HG03159 (cell line): ENCODE data around the gene RORC.
"Not testable (repeated sequence)": the region's sequence is repeated elsewhere in the genome, so short reads cannot be mapped to it uniquely, and the experiment has no call there.

ENCODE experiments used
- ATAC-seq: cut with Tn5 transposase; IDR thresholded peaks from one replicate; pipeline ENCODE4 v1.9.1; 2021; ENCODE audit warnings: mild to moderate bottlenecking, moderate library complexity; ENCODE audit not compliant: unreplicated experiment

RORC gene

GRCh38 chr1:151809290-151809984 lies 22.2 kb downstream of the RORC start:
- no peak for ATAC-seq

- ATAC-seq = no peak
Measured at GRCh38 chr1:151807766-151808165, 23.8 kb downstream of the RORC start.

DNA sequence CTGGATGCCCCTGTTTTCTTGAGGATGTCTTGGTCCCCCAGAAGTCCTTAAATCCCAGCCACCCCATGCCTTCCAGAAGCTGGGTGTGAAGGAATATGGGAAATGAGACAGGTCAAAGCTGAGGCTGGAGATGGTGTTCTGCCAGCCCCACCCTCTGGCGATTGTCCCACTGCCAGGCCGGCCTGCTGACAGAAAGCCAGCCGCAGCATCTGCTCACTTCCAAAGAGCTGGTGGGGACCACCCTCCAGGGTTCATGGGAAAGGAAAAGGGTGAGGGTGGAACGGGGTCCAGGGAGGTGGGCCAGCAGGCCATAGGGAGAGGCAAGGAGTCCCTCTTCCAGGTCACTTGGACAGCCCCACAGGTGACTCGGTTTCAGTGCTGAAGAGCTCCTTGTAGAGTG lies 24.5 kb downstream of the RORC start:
- no peak for ATAC-seq

DNA sequence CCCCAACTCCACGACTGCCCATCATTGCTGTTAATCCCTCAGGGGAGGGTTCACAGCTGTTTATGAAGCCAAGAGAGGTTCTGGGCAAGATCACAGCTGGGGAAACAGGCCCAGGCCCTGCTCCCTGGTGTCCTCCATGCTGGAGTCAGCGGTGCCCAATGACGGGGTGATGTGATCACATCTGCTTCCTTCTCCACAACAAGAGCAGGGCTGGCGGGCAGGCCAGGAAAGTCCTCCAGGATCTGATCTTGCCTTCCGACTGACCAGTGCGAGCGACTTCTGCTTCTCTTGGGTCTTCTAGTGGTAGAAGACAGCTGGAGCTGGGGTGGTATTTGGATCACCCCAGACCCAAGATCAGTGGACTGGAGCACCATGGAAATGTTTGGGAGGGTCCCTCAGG lies 25.4 kb downstream of the RORC start:
- no peak for ATAC-seq

GRCh38 chr1:151805066-151805820 lies 26.4 kb downstream of the RORC start, which contains the start of gene LINGO4:
TSS of gene LINGO4 (minus strand) at chr1:151805419. CDS start at chr1:151802704, 2,715 bp downstream.
- ATAC-seq = no peak

DNA sequence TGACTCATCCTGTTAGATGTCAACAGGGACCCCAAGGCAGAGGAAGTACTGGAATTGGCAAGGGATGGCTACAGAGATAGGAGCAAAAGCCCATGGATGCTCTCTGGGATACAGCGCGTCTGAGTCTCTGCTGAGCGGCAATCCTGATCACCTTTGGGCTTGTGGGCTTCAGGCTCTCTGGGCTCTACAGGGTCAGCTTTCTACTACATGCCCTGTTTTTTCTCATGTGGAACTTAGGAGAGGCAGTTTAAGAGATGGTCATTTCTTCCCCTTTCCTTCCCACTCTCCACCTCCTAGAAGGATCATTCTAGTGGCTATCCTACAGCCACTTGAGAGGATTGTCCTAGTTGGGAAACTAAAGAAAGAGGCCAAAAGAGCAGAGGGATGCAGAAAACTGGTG lies 27.7 kb downstream of the RORC start:
- ATAC-seq = no peak

DNA sequence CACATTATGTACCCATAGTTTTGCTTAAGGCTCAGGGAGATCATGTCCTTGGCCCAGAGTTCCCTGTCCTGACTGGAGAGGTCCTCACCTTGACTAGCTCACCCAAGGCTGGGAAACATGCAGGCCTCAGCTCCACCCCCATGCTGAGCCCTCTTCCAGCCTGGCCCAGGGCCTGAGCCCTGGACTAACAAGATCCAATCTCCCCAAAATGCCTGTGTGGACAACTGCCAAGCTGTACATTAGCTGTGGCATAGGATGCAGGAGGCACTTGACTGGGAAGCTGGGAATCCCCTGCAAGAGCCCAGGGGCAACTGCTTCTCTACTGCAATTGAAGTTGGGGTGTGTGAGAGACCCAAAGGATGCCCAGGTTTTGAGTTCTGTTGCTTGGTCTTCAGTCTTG lies 28.4 kb downstream of the RORC start:
- no peak for ATAC-seq

DNA sequence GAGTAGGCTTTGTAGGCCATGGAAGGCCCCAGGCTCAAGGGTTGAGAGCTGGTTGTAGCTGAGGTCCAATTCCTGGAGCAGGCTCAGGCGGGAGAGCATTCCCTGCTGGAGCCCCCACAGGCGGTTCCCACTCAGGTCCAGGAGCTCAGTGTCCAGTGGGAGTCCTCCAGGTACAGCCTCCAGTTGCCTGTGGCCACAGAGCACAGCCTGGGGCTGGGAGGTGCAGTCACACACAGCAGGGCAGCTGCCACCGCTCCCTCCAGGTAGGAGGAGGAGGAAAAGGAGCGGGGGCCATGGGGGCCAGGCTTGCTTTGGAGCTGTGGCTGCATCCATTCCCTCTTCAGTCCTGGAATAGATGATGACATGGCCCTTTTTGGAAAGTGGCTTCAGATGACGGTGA lies 29.2 kb downstream of the RORC start:
- ATAC-seq = no peak

GRCh38 chr1:151801846-151802245 lies 29.8 kb downstream of the RORC start:
- ATAC-seq = no peak

- no peak for ATAC-seq
Measured at GRCh38 chr1:151801310-151801820, 30.2 kb downstream of the RORC start.

DNA sequence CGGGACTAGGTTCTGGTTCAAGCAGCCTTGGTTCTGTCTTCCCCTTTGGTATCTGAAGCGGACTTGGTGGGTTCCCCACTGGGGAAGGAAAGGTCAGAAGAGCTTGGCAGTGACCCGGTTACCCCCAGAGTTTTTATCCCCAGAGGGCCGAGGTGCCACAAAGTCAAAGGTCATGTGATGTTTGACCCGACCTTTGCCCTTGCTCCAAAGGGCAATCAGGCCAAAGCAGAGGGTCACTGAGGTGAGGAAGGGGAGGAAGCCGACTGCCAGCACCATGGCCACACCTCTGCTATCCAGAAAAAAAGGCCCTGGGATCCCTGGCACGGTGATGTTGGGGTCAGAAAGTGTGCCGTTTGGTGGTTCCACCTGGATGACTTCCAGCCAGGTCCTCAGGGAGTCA lies 30.8 kb downstream of the RORC start:
- ATAC-seq = no peak

DNA sequence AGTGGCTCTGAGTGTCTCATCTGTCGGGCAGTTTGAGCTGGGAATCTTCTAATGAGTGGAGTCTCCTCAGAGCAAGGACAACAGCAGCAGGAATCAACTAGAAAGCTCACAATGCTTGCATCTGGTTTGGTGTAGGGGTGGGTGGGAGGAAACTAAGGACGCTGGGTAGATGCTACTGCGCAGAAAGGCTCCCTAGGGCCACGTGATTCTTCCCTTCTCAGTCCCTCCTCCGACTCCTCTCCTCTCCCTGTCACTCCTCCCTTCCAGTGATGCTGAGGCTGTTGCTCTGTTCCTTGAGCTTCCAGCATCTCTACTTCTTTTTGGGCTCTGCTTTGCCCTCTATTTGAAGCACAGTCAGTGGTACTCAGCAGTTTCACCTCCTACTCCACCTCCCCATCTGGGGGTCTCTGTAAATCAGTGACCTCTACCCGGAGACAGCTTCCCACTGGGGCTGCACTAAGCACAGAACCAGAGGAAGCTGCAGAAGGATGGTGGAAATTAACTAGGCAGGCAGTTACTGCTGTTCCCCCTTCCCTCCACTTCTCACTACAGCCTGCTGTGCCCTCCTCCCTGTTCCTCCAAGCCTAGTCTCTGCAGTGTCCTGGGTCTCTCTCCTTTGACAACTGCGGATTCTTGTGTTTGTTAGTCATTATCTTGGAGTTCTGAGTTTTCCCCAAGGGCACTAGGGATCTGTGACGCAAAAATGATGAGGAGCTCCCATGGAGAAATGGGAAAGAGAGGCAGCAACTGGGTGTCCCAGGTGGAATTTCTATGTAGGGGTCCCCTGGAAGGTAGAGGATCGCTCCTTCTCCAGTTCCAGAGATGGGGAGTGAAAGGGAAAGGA lies 32.2 kb downstream of the RORC start:
- no peak for ATAC-seq

- no peak for ATAC-seq
Measured at GRCh38 chr1:151798571-151798970, 33.0 kb downstream of the RORC start.

GRCh38 chr1:151790940-151791651 lies 40.5 kb downstream of the RORC start:
- no peak for ATAC-seq

DNA sequence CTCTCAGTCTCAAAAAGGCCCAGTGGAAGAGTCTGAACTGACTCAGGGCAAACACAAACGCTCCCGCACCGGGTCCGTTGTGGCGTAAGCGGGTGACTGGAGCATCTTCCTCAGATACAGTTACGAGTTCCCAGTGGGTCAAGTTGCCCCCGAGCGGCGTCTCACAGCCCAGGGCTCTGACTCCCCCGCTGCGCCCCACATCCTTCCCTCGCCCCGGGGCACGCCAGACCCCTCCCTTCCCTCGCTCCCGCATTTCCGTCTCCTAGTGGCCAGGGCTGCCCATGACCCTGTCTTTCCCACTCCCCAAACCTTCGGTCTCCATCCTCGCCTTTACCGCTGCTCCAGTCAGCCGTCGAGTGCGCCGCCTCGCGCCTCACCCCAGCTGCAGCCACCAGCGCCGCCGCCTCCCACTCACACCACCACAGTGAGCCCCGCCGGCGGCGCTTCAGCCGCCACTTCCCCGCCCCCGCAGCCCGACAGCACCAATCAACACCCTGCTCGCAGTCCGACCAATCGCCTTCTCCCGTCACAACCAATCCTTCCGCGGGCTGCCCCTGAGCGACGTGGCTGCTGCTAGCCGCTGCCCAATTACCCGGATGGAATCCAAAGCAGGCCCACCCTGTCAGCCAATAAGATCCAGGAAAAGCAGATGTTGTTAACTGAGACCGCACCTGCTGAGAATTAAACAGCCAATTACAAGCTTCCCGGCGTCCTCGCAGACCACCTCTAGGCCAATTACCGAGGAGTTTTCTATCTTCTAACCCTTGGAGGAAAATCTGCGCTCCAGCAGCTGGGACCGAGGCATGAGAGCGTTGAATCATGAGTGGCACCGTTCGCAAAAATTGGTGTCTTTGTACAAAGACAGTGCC lies 41.3 kb downstream of the RORC start, which contains the start of gene TDRKH:
TSS of gene TDRKH (minus strand) at position 430 of the 869 bp plus-strand sequence. CDS start 7,478 bp downstream, outside the sequence.
- ATAC-seq = peak; percentile 95

DNA sequence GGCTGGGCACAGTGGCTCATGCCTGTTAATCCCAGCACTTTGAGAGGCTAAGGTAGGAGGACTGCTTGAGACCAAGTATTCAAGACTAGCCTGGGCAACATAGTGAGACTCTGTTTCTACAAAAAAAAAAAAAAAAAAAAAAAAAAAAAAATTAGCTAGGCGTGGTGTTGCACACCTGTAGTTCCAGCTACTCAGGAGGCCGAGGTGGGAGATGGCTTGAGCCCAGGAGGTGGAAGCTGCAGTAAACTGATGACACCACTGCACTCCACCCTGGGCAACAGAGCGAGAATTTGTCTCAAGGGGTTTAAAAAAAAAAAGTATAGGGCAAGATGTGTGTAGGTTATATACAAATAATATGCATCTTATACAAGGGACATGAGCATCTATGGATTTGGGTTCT lies 43.9 kb downstream of the RORC start:
- no peak for ATAC-seq

- no peak for ATAC-seq
Measured at GRCh38 chr1:151783796-151784195, 47.8 kb downstream of the RORC start.

GRCh38 chr1:151782741-151783140 lies 48.9 kb downstream of the RORC start:
- no peak for ATAC-seq

GRCh38 chr1:151782026-151782425 lies 49.6 kb downstream of the RORC start:
- ATAC-seq = not testable (repeated sequence)

DNA sequence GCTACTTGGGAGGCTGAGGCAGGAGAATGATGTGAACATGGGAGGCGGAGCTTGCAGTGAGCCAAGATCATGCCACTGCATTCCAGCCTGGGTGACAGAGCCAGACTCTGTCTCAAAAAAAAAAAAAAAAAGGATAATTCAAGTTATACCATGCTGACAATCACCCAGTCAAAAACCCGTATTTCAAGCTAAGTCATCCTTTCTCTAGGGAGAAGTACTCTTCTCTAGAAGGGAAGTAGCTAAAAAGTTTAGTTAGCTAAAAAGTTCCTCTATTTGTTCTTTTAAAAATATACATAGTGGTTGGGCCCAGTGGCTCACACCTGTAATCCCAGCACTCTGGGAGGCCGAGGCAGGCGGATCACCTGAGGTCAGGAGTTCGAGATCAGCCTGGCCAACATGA lies 50.9 kb downstream of the RORC start:
- not testable (repeated sequence) for ATAC-seq
